Keratinocyte (primary cell): Measurements from ENCODE around the gene C1GALT1C1. TPM values are rescaled to one million over a fixed set of nuclear protein-coding genes. Genes with fewer than 3 reads are reported as not detected.
"Not testable (repeated sequence)": the region's sequence is repeated elsewhere in the genome, so short reads cannot be mapped to it uniquely, and the experiment has no call there.

Source experiments
- DNase-seq: peaks from one replicate; pipeline ENCODE4 v3.0.0-alpha.2; 2011; ENCODE audit warnings: low read depth, missing footprints, low spot score
- FAIRE-seq: peaks from 2 replicates; lab custom pipeline; 2011; peaks lifted over from hg19 to GRCh38; lab: Jason Lieb, UNC
- H2AFZ ChIP-seq: 2 replicates; pipeline ENCODE4 v1.6.0; 2012; ENCODE audit warnings: low read length, control low read depth, inconsistent platforms; ENCODE audit not compliant: control insufficient read depth
- H3K27ac ChIP-seq: 2 replicates; pipeline ENCODE4 v1.5.1; 2011; ENCODE audit warnings: low read length; ENCODE audit not compliant: control insufficient read depth, insufficient read depth
- H3K27me3 ChIP-seq: 3 replicates; pipeline ENCODE4 v1.6.0; 2011; ENCODE audit warnings: low read length; ENCODE audit not compliant: control insufficient read depth, insufficient read depth; ENCODE audit errors: extremely low read depth
- H3K36me3 ChIP-seq, 2 experiments: 2 replicates in 1 of 2; 3 replicates in 1 of 2; pipeline ENCODE4 v1.5.1; 2011; ENCODE audit warnings: low read length in 2 of 2, mild to moderate bottlenecking in 1 of 2; ENCODE audit not compliant: control insufficient read depth in 2 of 2, insufficient read depth in 2 of 2; ENCODE audit errors: extremely low read depth in 1 of 2
- H3K4me1 ChIP-seq: 3 replicates; pipeline ENCODE4 v1.5.1; 2011; ENCODE audit warnings: low read length; ENCODE audit not compliant: control insufficient read depth, insufficient read depth; ENCODE audit errors: extremely low read depth
- H3K4me2 ChIP-seq: 3 replicates; pipeline ENCODE4 v1.6.0; 2011; ENCODE audit warnings: low read depth, low read length; ENCODE audit not compliant: control insufficient read depth, insufficient read depth; ENCODE audit errors: extremely low read depth
- H3K4me3 ChIP-seq, 3 experiments: fragments of 200-600 bp in 1 of 3; sonication (generic) in 1 of 3; 2 replicates in 2 of 3; 3 replicates in 1 of 3; pipeline ENCODE4 v1.5.1; 2011 to 2016; ENCODE audit warnings: low read length in 3 of 3, mild to moderate bottlenecking in 3 of 3, control low read depth in 2 of 3, inconsistent platforms in 1 of 3, low read depth in 1 of 3, mixed read lengths in 1 of 3, mixed run types in 1 of 3, moderate library complexity in 1 of 3; ENCODE audit not compliant: control insufficient read depth in 2 of 3, insufficient read depth in 2 of 3; ENCODE audit errors: extremely low read depth in 1 of 3
- H3K79me2 ChIP-seq: 2 replicates; pipeline ENCODE4 v1.6.0; 2012; ENCODE audit warnings: low read length; ENCODE audit not compliant: control insufficient read depth, insufficient read depth
- H3K9ac ChIP-seq: 3 replicates; pipeline ENCODE4 v1.6.0; 2011; ENCODE audit warnings: low read length; ENCODE audit not compliant: control insufficient read depth, insufficient read depth; ENCODE audit errors: extremely low read depth
- H3K9me1 ChIP-seq: 3 replicates; pipeline ENCODE4 v1.6.0; 2011; ENCODE audit warnings: low read length; ENCODE audit not compliant: control insufficient read depth, insufficient read depth; ENCODE audit errors: extremely low read depth
- H3K9me3 ChIP-seq: 2 replicates; pipeline ENCODE4 v1.5.1; 2012; ENCODE audit warnings: low read depth, low read length; ENCODE audit not compliant: control insufficient read depth
- H4K20me1 ChIP-seq: 3 replicates; pipeline ENCODE4 v1.6.0; 2011; ENCODE audit warnings: low read length; ENCODE audit not compliant: control insufficient read depth, insufficient read depth; ENCODE audit errors: extremely low read depth
- CTCF ChIP-seq, 3 experiments: IDR thresholded peaks in 1 of 3; conservative IDR thresholded peaks in 1 of 3; optimal IDR thresholded peaks in 1 of 3; 2 replicates in 2 of 3; 3 replicates in 1 of 3; pipeline versions ENCODE3 to v1.5.1; 2011; ENCODE audit warnings: low read length in 3 of 3, mild to moderate bottlenecking in 3 of 3, moderate library complexity in 2 of 3, control low read depth in 1 of 3, inconsistent platforms in 1 of 3; ENCODE audit not compliant: insufficient read depth in 2 of 3; ENCODE audit errors: extremely low read depth in 1 of 3
- EZH2 ChIP-seq: IDR thresholded peaks from one replicate; pipeline ENCODE4 v1.6.1; 2012; ENCODE audit warnings: inconsistent platforms, mild to moderate bottlenecking, low read length, moderate library complexity
- dilution Hi-C: fragments of 300-500 bp; cut with MboI; formaldehyde crosslinking; loops from one replicate; pipeline ENCODE4 v1.7.0; 2020; ENCODE audit warnings: low sequenced_read_pairs; ENCODE audit not compliant: extremely low pct_ligation_motif_present
- polyA plus RNA-seq, 5 experiments: library from polyadenylated mRNA; depleted of rRNA in 3 of 5; stranded (reverse) in 3 of 5; stranded (forward) in 1 of 5; unstranded in 1 of 5; fragments of >200 nt; gene quantifications; 1 replicate in 1 of 5; 2 replicates in 3 of 5; 3 replicates in 1 of 5; pipeline versions ENCODE4 v1.2.1 to v1.2.3, GENCODE V29; 2011 to 2012; ENCODE audit warnings: missing spikeins in 2 of 5, low read depth in 1 of 5, low replicate concordance in 1 of 5

The C1GALT1C1 gene
- polyA plus RNA-seq, 1 donor (not counting 4 experiments of a cell fraction or from before 2014, with no cell fraction given) = 24.1 TPM

GRCh38 chrX:120671963-120672362, 42.1 kb upstream of the C1GALT1C1 start:
- Histone ChIP-seq H3K9ac (no peak overlapping the region), H3K4me2 (no peak overlapping the region), H3K4me1 (peaks cover 7% of the 10 kb centered on the region), H4K20me1 (no peaks in the 10 kb centered on the region), H3K79me2 (no peaks in the 10 kb centered on the region), H3K9me1 (no peaks in the 10 kb centered on the region), H3K4me3 (no peak overlapping the region), H3K36me3 (no peaks in the 10 kb centered on the region), H3K9me3 (no peaks in the 10 kb centered on the region), H3K27me3 (no peaks in the 10 kb centered on the region), H2AFZ (no peak overlapping the region), H3K27ac (no peak overlapping the region)
- TF ChIP-seq CTCF (optimal IDR thresholded peaks at IDR 0.05 in 1 of 3, IDR thresholded peaks at IDR 0.05 in 1 of 3, conservative IDR thresholded peaks at IDR 0.05 in 1 of 3; ENCODE audit: extremely low read depth in 1 of 3, insufficient read depth in 2 of 3, low read length in 3 of 3) (no peak), EZH2 (no peak)
- FAIRE-seq (no peak), DNase-seq (no peak)
- dilution Hi-C loops = no loop called here

GRCh38 chrX:120668357-120668756, 38.5 kb upstream of the C1GALT1C1 start:
- Histone ChIP-seq H3K9me3 (no peaks in the 10 kb centered on the region), H3K4me2 (no peak overlapping the region), H3K27ac (no peak overlapping the region), H3K4me3 (no peak overlapping the region), H3K9ac (no peak overlapping the region), H4K20me1 (no peaks in the 10 kb centered on the region), H3K79me2 (no peaks in the 10 kb centered on the region), H3K9me1 (no peaks in the 10 kb centered on the region), H3K27me3 (no peaks in the 10 kb centered on the region), H2AFZ (no peak overlapping the region), H3K36me3 (no peaks in the 10 kb centered on the region), H3K4me1 (peaks cover 7% of the 10 kb centered on the region)
- DNase-seq = no peak
- no peak for TF ChIP-seq EZH2
- no peak for TF ChIP-seq CTCF (optimal IDR thresholded peaks at IDR 0.05 in 1 of 3, IDR thresholded peaks at IDR 0.05 in 1 of 3, conservative IDR thresholded peaks at IDR 0.05 in 1 of 3; ENCODE audit: extremely low read depth in 1 of 3, insufficient read depth in 2 of 3, low read length in 3 of 3)
- dilution Hi-C loops = no loop called here
- no peak for FAIRE-seq

- H3K9ac ChIP-seq, H3K36me3 ChIP-seq, DNase-seq, FAIRE-seq, H3K27ac ChIP-seq, dilution Hi-C loops, H3K9me1 ChIP-seq, H3K4me1 ChIP-seq, H2AFZ ChIP-seq, H3K4me2 ChIP-seq, H3K9me3 ChIP-seq, H4K20me1 ChIP-seq, H3K27me3 ChIP-seq, H3K79me2 ChIP-seq, H3K4me3 ChIP-seq: not testable (repeated sequence)
Observed at GRCh38 chrX:120664535-120664934, 34.7 kb upstream of the C1GALT1C1 start.
